GM12878 (cell line): Measurements from ENCODE around the gene VWA8. TPM values are rescaled to one million over a fixed set of nuclear protein-coding genes. Genes with fewer than 3 reads are reported as not detected.

Experiments
- ATAC-seq: fragments of 200-7000 bp; cut with Tn5 transposase; 3 replicates; pipeline ENCODE4 v1.9.1; 2020; ENCODE audit warnings: mild to moderate bottlenecking, moderate library complexity
- BruUV-seq: library from RNA; stranded (reverse); fragments of 400-500 nt; replicated peaks from 2 replicates; lab custom pipeline; 2021; lab: Mats Ljungman, UMichigan
- CTCF ChIA-PET: fragments of 300-600 bp; sonication (Branson Sonifier 250); formaldehyde crosslinking; extraction: SDS; loops from one replicate; lab custom pipeline; 2021; ENCODE audit warnings: inconsistent platforms; lab: Yijun Ruan, JAX
- POLR2A ChIA-PET: fragments of 350-600 bp; formaldehyde crosslinking; extraction: SDS; loops from one replicate; lab custom pipeline; 2021; ENCODE audit warnings: inconsistent platforms; lab: Charles Lee
- RAD21 ChIA-PET: fragments of 300-600 bp; sonication (Branson Sonifier 250); formaldehyde crosslinking; loops from one replicate; lab custom pipeline; 2023; ENCODE audit warnings: antibody characterized with exemption; ENCODE audit not compliant: unreplicated experiment; lab: Charles Lee
- SMC1A ChIA-PET: fragments of 300-600 bp; sonication (Branson Sonifier 250); formaldehyde crosslinking; loops from one replicate; lab custom pipeline; 2023; ENCODE audit not compliant: unreplicated experiment, uncharacterized antibody; lab: Charles Lee
- DNase-seq: peaks from one replicate; pipeline ENCODE4 v3.0.0-alpha.2; 2011; ENCODE audit warnings: low read depth, low spot score
- FAIRE-seq: peaks from 3 replicates; lab custom pipeline; 2011; peaks lifted over from hg19 to GRCh38; lab: Jason Lieb, UNC
- H2AFZ ChIP-seq: 2 replicates; pipeline ENCODE4 v1.6.0; 2011; ENCODE audit warnings: low read depth, low read length, control low read depth; ENCODE audit not compliant: control insufficient read depth
- H3K27ac ChIP-seq: 2 replicates; pipeline ENCODE4 v1.5.1; 2011; ENCODE audit warnings: control low read depth; ENCODE audit not compliant: control insufficient read depth, insufficient read depth
- H3K27me3 ChIP-seq, 2 experiments: replicated peaks in 1 of 2; 2 replicates each; pipeline versions ENCODE4 v1.6.0 to v1.6.1; 2011; ENCODE audit warnings: low read length in 1 of 2; ENCODE audit not compliant: control insufficient read depth in 2 of 2, insufficient read depth in 2 of 2
- H3K36me3 ChIP-seq, 2 experiments: 2 replicates each; pipeline ENCODE4 v1.5.1; 2011; ENCODE audit warnings: low read length in 1 of 2; ENCODE audit not compliant: control insufficient read depth in 2 of 2, insufficient read depth in 2 of 2
- H3K4me1 ChIP-seq: 2 replicates; pipeline ENCODE4 v1.6.1; 2011; ENCODE audit warnings: mild to moderate bottlenecking, low read length, moderate library complexity, mixed read lengths; ENCODE audit not compliant: control insufficient read depth, insufficient read depth
- H3K4me2 ChIP-seq: 2 replicates; pipeline ENCODE4 v1.6.0; 2011; ENCODE audit warnings: control low read depth; ENCODE audit not compliant: control insufficient read depth, insufficient read depth
- H3K4me3 ChIP-seq: fragments of 200-600 bp; sonication (generic); 2 replicates; pipeline ENCODE4 v1.5.1; 2016
- H3K79me2 ChIP-seq: 2 replicates; pipeline ENCODE4 v1.6.0; 2011; ENCODE audit warnings: low read length; ENCODE audit not compliant: control insufficient read depth, insufficient read depth
- H3K9ac ChIP-seq: 2 replicates; pipeline ENCODE4 v1.8.0; 2011; ENCODE audit warnings: low read length, control low read depth, mixed read lengths; ENCODE audit not compliant: control insufficient read depth, insufficient read depth
- H3K9me3 ChIP-seq: replicated peaks from 3 replicates; pipeline ENCODE4 v1.5.1; 2011; ENCODE audit warnings: mild to moderate bottlenecking, low read length; ENCODE audit not compliant: control insufficient read depth, insufficient read depth
- H4K20me1 ChIP-seq: 2 replicates; pipeline ENCODE4 v1.6.0; 2011; ENCODE audit not compliant: control insufficient read depth, insufficient read depth
- CEBPB ChIP-seq, 2 experiments: fragments of 150-350 bp in 1 of 2; IDR thresholded peaks; 2 replicates each; pipeline ENCODE4 v1.6.1; 2012 to 2014; ENCODE audit warnings: low read depth in 2 of 2, low read length in 2 of 2, borderline replicate concordance in 1 of 2, inconsistent platforms in 1 of 2
- CHD2 ChIP-seq: IDR thresholded peaks from 2 replicates; pipeline ENCODE4 v1.6.1; 2011; ENCODE audit warnings: low read depth, low read length, improper control_type of control experiment, borderline replicate concordance
- MEF2A ChIP-seq: IDR thresholded peaks from 2 replicates; pipeline ENCODE4 v1.6.1; 2011; ENCODE audit warnings: low read depth, mild to moderate bottlenecking, low read length, moderate library complexity; ENCODE audit not compliant: insufficient read depth
- MEF2B ChIP-seq: fragments of 450-650 bp; IDR thresholded peaks from 2 replicates; pipeline ENCODE4 v1.6.1; 2018; ENCODE audit warnings: mild to moderate bottlenecking, moderate library complexity; ENCODE audit not compliant: partially characterized antibody, poor library complexity, severe bottlenecking
- MXI1 ChIP-seq: fragments of 150-350 bp; IDR thresholded peaks from 2 replicates; pipeline ENCODE4 v1.6.1; 2011; ENCODE audit warnings: low read depth, mild to moderate bottlenecking, inconsistent platforms, low read length, improper control_type of control experiment
- MYB ChIP-seq: fragments of 150-350 bp; IDR thresholded peaks from 2 replicates; pipeline ENCODE4 v1.6.1; 2014; ENCODE audit warnings: mild to moderate bottlenecking, low read depth, low read length, borderline replicate concordance
- PAX5 ChIP-seq: IDR thresholded peaks from 2 replicates; pipeline ENCODE4 v1.6.1; 2011; ENCODE audit warnings: low read depth, low read length, borderline replicate concordance
- PAX8 ChIP-seq: fragments of 450-650 bp; IDR thresholded peaks from 2 replicates; pipeline ENCODE4 v1.6.1; 2017; ENCODE audit warnings: mild to moderate bottlenecking, moderate library complexity
- RAD51 ChIP-seq: fragments of 450-650 bp; IDR thresholded peaks from 2 replicates; pipeline ENCODE4 v1.6.1; 2016; ENCODE audit warnings: moderate library complexity, mild to moderate bottlenecking, inconsistent platforms
- RUNX3 ChIP-seq: IDR thresholded peaks from 2 replicates; pipeline ENCODE4 v1.6.1; 2012; ENCODE audit warnings: low read length, inconsistent platforms
- SPI1 ChIP-seq: IDR thresholded peaks from 2 replicates; pipeline ENCODE4 v1.6.1; 2011; ENCODE audit warnings: low read depth, mild to moderate bottlenecking, low read length, moderate library complexity, borderline replicate concordance; ENCODE audit not compliant: insufficient read depth
- TBL1XR1 ChIP-seq: IDR thresholded peaks from 2 replicates; pipeline ENCODE4 v1.6.1; 2012; ENCODE audit warnings: low read depth, low read length, improper control_type of control experiment
- YY1 ChIP-seq: IDR thresholded peaks from 2 replicates; pipeline ENCODE4 v1.6.1; 2011; ENCODE audit warnings: low read depth, mild to moderate bottlenecking, low read length
- ZNF24 ChIP-seq: fragments of 450-650 bp; IDR thresholded peaks from 2 replicates; pipeline ENCODE4 v1.6.1; 2017; ENCODE audit warnings: antibody characterized with exemption, mild to moderate bottlenecking
- WGBS: methylation state at CpG from one replicate; pipeline ENCODE4 v1.1.6; 2016; ENCODE audit warnings: low lambda C conversion rate; ENCODE audit not compliant: insufficient replicate concordance, insufficient coverage; ENCODE audit errors: missing lambda C conversion rate; 5-methylcytosine and 5-hydroxymethylcytosine counted together
- in situ Hi-C: fragments of 300-500 bp; cut with MboI; formaldehyde crosslinking; loops from 9 replicates; pipeline ENCODE4 v1.14.3; 2018; ENCODE audit warnings: mixed read lengths
- intact Hi-C: fragments of 100-400 bp; cut with micrococcal nuclease; formaldehyde crosslinking; loops from one replicate; pipeline ENCODE4 v1.14.2; 2022; ENCODE audit not compliant: unreplicated experiment
- polyA plus RNA-seq, 11 experiments: library from polyadenylated mRNA; depleted of rRNA in 4 of 11; unstranded in 6 of 11; stranded (reverse) in 5 of 11; fragments of >200 nt; fragmentation: Nextera tagmentation in 4 of 11; fragmentation: Illumina TruSeq in 1 of 11; extraction: Ambion mirVana in 4 of 11; extraction: Trizol in 1 of 11; gene quantifications; 1 replicate in 1 of 11; 2 replicates in 10 of 11; pipeline versions ENCODE4 v1.2.1 to v1.2.3, GENCODE V29; 2011 to 2016; ENCODE audit warnings: inconsistent platforms in 2 of 11, missing spikeins in 2 of 11, low read depth in 1 of 11
- total RNA-seq, 4 experiments: library from RNA; depleted of rRNA in 3 of 4; stranded (reverse); fragments of >200 nt in 3 of 4; fragmentation: Illumina TruSeq in 1 of 4; extraction: Trizol in 1 of 4; gene quantifications; 2 replicates each; pipeline versions ENCODE4 v1.2.1 to v1.2.3, GENCODE V29; 2013 to 2021
- TF ChIP-seq, protein P1 (sequence below): fragments of 450-650 bp; IDR thresholded peaks from 2 replicates; pipeline ENCODE4 v1.6.1; 2017; ENCODE audit warnings: mild to moderate bottlenecking
- TF ChIP-seq, protein P2 (sequence below): fragments of 450-650 bp; IDR thresholded peaks from 2 replicates; pipeline ENCODE4 v1.6.1; 2017; ENCODE audit warnings: low read depth, mild to moderate bottlenecking, moderate library complexity

Gene VWA8
- total and polyA plus RNA-seq, 10 of the 15 experiments (the other 5 are each of a cell fraction or from before 2014, with no cell fraction given), result 3.0 to 21.8 (median 13.5) TPM

DNA sequence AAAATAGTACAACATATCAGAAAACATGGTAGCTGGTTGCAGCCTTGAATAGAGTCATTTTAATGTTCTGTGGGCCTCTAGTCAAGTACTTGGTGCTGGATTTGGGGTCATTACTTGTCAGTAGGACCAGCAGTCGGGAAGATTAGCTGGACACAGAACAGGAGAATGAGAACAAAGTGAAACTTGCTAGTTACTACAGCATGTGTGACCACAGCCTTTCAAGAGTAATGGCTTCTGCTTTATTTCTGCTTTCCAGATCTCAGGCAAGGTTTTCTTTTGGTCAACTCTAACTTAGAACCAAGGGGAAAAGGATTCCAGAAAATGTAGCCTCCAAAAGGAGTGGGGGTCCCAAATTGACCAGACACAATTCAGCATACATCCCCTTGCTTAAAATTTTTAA lies 17.1 kb upstream of the VWA8 start:
- Histone ChIP-seq H3K4me2 (no peak overlapping the region), H3K9ac (no peak overlapping the region), H3K9me3 (no peaks in the 10 kb centered on the region), H3K4me1 (peaks cover 4% of the 10 kb centered on the region; the same call in 1 of the 2 replicates), H3K27me3 (no peaks in the 10 kb centered on the region), H3K79me2 (no peaks in the 10 kb centered on the region), H2AFZ (peak overlapping the region; percentile 66), H3K36me3 (no peaks in the 10 kb centered on the region), H4K20me1 (no peaks in the 10 kb centered on the region), H3K4me3 (no peak overlapping the region), H3K27ac (no peak overlapping the region)
- RAD21 ChIA-PET, result interaction anchor here (1.0 kb wide), 1 partner anchor 62 kb away, joined by 4 read pairs; no protein-coding TSS in a partner anchor
- peak; percentile 96 for FAIRE-seq
- intact Hi-C loops (no loop called here), in situ Hi-C loops (no loop called here)
- DNase-seq, result no peak
- SMC1A ChIA-PET, result interaction anchor here (0.9 to 1.4 kb wide), 4 partner anchors 11 to 26 kb away, joined by 3 read pairs; no protein-coding TSS in a partner anchor
- 0% methylated on average over 1 of the region's 1 CpG for WGBS
- CTCF ChIA-PET, result interaction anchor here (0.6 to 1.0 kb wide), 3 partner anchors 8 to 14 kb away, joined by 3 to 4 read pairs (median 3); no protein-coding TSS in a partner anchor
- peak; percentile 74 for ATAC-seq
- peak; percentile 26; the same call in 1 of the 2 replicates for TF ChIP-seq SPI1
- no peak for TF ChIP-seq RAD51
- no peak for TF ChIP-seq TBL1XR1
- no peak for TF ChIP-seq CEBPB (IDR thresholded peaks at IDR 0.05; ENCODE audit: borderline replicate concordance in 1 of 2, low read depth in 2 of 2, low read length in 2 of 2)
- TF ChIP-seq RUNX3, result peak; percentile 74
- no peak for TF ChIP-seq MEF2A
- TF ChIP-seq, protein P1, sequence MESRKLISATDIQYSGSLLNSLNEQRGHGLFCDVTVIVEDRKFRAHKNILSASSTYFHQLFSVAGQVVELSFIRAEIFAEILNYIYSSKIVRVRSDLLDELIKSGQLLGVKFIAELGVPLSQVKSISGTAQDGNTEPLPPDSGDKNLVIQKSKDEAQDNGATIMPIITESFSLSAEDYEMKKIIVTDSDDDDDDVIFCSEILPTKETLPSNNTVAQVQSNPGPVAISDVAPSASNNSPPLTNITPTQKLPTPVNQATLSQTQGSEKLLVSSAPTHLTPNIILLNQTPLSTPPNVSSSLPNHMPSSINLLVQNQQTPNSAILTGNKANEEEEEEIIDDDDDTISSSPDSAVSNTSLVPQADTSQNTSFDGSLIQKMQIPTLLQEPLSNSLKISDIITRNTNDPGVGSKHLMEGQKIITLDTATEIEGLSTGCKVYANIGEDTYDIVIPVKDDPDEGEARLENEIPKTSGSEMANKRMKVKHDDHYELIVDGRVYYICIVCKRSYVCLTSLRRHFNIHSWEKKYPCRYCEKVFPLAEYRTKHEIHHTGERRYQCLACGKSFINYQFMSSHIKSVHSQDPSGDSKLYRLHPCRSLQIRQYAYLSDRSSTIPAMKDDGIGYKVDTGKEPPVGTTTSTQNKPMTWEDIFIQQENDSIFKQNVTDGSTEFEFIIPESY, result no peak
- TF ChIP-seq MXI1, result no peak
- no peak for TF ChIP-seq ZNF24
- TF ChIP-seq MEF2B, result peak; percentile 29
- TF ChIP-seq CHD2, result no peak
- no peak for TF ChIP-seq PAX5
- no peak for TF ChIP-seq PAX8
- TF ChIP-seq MYB, result no peak
- peak; percentile 48; the same call in 1 of the 2 replicates for TF ChIP-seq YY1
- TF ChIP-seq, protein P2, sequence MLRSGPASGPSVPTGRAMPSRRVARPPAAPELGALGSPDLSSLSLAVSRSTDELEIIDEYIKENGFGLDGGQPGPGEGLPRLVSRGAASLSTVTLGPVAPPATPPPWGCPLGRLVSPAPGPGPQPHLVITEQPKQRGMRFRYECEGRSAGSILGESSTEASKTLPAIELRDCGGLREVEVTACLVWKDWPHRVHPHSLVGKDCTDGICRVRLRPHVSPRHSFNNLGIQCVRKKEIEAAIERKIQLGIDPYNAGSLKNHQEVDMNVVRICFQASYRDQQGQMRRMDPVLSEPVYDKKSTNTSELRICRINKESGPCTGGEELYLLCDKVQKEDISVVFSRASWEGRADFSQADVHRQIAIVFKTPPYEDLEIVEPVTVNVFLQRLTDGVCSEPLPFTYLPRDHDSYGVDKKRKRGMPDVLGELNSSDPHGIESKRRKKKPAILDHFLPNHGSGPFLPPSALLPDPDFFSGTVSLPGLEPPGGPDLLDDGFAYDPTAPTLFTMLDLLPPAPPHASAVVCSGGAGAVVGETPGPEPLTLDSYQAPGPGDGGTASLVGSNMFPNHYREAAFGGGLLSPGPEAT, result no peak
- POLR2A ChIA-PET, result interaction anchor here (0.7 kb wide), 1 partner anchor 72 kb away, joined by 3 read pairs; no protein-coding TSS in a partner anchor
- no TSS peak for BruUV-seq
